BE2C (cell line): ENCODE data around the gene C2orf68.

ENCODE experiments used
- DNase-seq: peaks from one replicate; pipeline ENCODE4 v3.0.0-alpha.2; 2020
- H3K27me3 ChIP-seq: fragments of 250-450 bp; sonication (Bioruptor Pico); 2 replicates; pipeline ENCODE4 v1.5.1; 2020; ENCODE audit warnings: mild to moderate bottlenecking
- H3K36me3 ChIP-seq: fragments of 250-450 bp; sonication (Bioruptor Pico); 2 replicates; pipeline ENCODE4 v1.5.1; 2020; ENCODE audit warnings: mild to moderate bottlenecking
- H3K4me1 ChIP-seq: fragments of 250-450 bp; sonication (Bioruptor Pico); 2 replicates; pipeline ENCODE4 v1.5.1; 2020
- H3K4me3 ChIP-seq: 2 replicates; pipeline ENCODE4 v1.5.1; 2011; ENCODE audit warnings: low read depth, low read length
- H3K9me3 ChIP-seq: fragments of 250-450 bp; sonication (Bioruptor Pico); 2 replicates; pipeline ENCODE4 v1.5.1; 2020
- CTCF ChIP-seq: IDR thresholded peaks from 2 replicates; pipeline ENCODE4 v1.5.1; 2012; ENCODE audit warnings: mild to moderate bottlenecking, low read depth, low read length

The C2orf68 gene

DNA sequence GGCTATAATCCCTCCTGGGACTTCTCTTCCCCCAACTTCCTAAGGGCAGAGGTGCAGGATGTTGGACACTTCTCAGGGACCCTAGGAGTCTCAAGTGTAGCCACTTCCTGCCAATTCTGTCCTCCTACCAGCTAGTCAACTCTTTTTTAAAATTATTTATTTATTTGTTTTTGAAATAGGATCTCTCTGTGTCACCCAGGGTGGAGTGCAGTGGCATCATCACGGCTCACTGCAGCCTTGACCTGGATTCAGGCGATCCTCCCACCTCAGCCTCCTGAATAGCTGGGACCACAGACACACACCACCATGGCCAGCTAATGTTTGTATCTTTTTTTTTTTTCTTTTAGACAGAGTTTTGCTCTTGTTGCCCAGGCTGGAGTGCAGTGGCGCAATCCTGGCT is 44.6 kb upstream of the C2orf68 start:
- TF ChIP-seq CTCF: no peak
- Histone ChIP-seq H3K4me3 (no peak overlapping the region), H3K4me1 (no peaks in the 10 kb centered on the region), H3K36me3 (no peaks in the 10 kb centered on the region), H3K9me3 (no peaks in the 10 kb centered on the region), H3K27me3 (no peaks in the 10 kb centered on the region)
- DNase-seq: no peak

DNA sequence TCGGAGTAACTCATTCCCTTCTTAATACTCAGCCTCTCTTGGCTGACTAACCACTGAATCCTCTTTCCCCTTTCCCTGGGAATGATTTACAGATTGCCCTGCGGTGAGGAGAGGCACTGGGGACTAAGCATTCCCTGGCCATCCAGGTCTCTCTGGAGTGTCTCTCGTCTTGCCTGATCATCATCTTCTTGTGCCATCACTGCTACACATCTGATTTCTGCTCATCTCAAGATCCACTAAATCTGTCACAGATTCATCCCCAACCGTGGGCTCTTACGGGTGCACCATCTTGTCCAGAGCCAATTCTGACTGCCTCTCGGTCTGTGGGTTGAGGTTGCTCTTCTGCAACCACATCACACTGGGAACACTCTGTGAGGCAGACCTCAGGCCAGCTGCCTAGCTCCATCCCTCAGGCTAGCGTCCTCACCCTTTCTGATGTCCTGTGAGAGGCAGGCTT is 44.1 kb upstream of the C2orf68 start:
- Histone ChIP-seq H3K4me3 (no peak overlapping the region), H3K9me3 (no peaks in the 10 kb centered on the region), H3K36me3 (no peaks in the 10 kb centered on the region), H3K4me1 (no peaks in the 10 kb centered on the region), H3K27me3 (no peaks in the 10 kb centered on the region)
- no peak for TF ChIP-seq CTCF
- no peak for DNase-seq

DNA sequence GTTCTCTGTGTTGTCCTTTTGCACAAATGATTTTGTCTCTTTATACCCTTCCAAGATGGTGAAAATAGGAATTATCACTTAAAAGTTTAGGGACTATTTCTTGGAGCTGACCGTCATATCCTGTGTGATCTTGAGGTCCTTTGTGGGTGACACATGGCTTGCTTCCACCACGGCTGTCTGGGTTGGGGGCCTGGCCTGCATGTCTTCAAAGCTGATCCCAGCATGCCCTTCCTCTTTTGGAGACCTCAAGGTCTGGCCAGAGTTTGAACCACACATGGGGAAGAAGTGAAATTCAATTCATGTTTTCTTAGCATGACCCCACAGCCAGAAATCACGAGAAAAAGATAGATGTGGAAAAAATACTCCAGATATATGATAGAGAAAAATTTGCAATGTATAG is 42.1 kb upstream of the C2orf68 start:
- Histone ChIP-seq H3K9me3 (no peaks in the 10 kb centered on the region), H3K4me1 (no peaks in the 10 kb centered on the region), H3K4me3 (no peak overlapping the region), H3K36me3 (peaks cover 8% of the 10 kb centered on the region), H3K27me3 (no peaks in the 10 kb centered on the region)
- no peak for DNase-seq
- TF ChIP-seq CTCF: no peak

DNA sequence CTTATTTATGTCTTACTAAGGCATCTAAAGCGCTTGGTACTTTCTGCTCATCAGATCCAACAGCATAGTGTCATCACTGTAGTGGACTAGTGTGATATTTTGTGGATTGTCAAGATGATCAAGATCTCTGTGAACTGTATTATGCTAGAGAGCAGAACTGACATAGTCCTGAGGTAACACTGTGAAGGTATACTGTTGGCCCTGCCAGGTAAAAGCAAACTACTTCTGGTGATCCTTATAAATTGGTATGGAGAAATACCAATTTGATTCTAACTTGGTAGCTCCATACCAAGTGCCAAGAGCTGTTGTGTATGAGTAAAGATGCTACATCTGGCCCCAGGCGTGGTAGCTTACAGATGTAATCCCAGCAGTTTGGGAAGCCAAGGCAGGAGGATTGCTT is 40.2 kb upstream of the C2orf68 start:
- Histone ChIP-seq H3K36me3 (peaks cover 16% of the 10 kb centered on the region), H3K9me3 (no peaks in the 10 kb centered on the region), H3K27me3 (no peaks in the 10 kb centered on the region), H3K4me1 (no peaks in the 10 kb centered on the region), H3K4me3 (no peak overlapping the region)
- DNase-seq: no peak
- no peak for TF ChIP-seq CTCF

GRCh38 chr2:85651097-85651496 is 39.2 kb upstream of the C2orf68 start:
- no peak for DNase-seq
- Histone ChIP-seq H3K36me3 (peaks cover 21% of the 10 kb centered on the region), H3K4me1 (no peaks in the 10 kb centered on the region), H3K9me3 (no peaks in the 10 kb centered on the region), H3K27me3 (no peaks in the 10 kb centered on the region), H3K4me3 (no peak overlapping the region)
- no peak for TF ChIP-seq CTCF

- H3K27me3 ChIP-seq: no peaks in the 10 kb centered on the region
- no peak for TF ChIP-seq CTCF
- H3K4me1 ChIP-seq: no peaks in the 10 kb centered on the region
- peaks cover 27% of the 10 kb centered on the region for H3K36me3 ChIP-seq
- H3K4me3 ChIP-seq: no peak overlapping the region
- H3K9me3 ChIP-seq: no peaks in the 10 kb centered on the region
- DNase-seq: no peak
Measured at GRCh38 chr2:85650456-85650855, 38.6 kb upstream of the C2orf68 start.
